Thymus (tissue), 2 donors: ENCODE results near the gene CCHCR1. TPM values are rescaled to one million over a fixed set of nuclear protein-coding genes. Genes with fewer than 3 reads are reported as not detected.

Source experiments
- polyA plus RNA-seq: library from polyadenylated mRNA; stranded (reverse); fragments of 200-250 nt; gene quantifications from one replicate; pipeline ENCODE4 v1.2.3, GENCODE V29; 2013
- total RNA-seq: library from RNA; stranded (reverse); fragments of 120-200 nt; gene quantifications from one replicate; pipeline ENCODE4 v1.2.4, GENCODE V29; 2013
- donor health status: healthy.

CCHCR1 gene
- total and polyA plus RNA-seq, 2 donors = 14.2 to 24.5 TPM

Other genes starting within 250 kb of the CCHCR1 start
- gene GTF2H4, start 249.6 kb downstream of the CCHCR1 start, total RNA-seq = 12.9 TPM
- 35.4 TPM for gene GTF2H4, start 249.6 kb downstream of the CCHCR1 start, polyA plus RNA-seq
- 30.3 TPM for gene VARS2, start 243.6 kb downstream of the CCHCR1 start, total RNA-seq
- gene VARS2, start 243.6 kb downstream of the CCHCR1 start, polyA plus RNA-seq = 40.4 TPM
- gene SFTA2, start 225.6 kb downstream of the CCHCR1 start, total RNA-seq = 0.19 TPM
- gene SFTA2, start 225.6 kb downstream of the CCHCR1 start, polyA plus RNA-seq = 1.8 TPM
- 0.05 TPM for gene MUCL3, start 216.8 kb downstream of the CCHCR1 start, total RNA-seq
- gene MUCL3, start 216.8 kb downstream of the CCHCR1 start, polyA plus RNA-seq = 0.02 TPM
- gene MUC21, start 174.1 kb downstream of the CCHCR1 start, total RNA-seq = under 0.01 TPM
- gene MUC21, start 174.1 kb downstream of the CCHCR1 start, polyA plus RNA-seq = 0.27 TPM
- gene MUC22, start 147.3 kb downstream of the CCHCR1 start, total RNA-seq = 0.05 TPM
- gene MUC22, start 147.3 kb downstream of the CCHCR1 start, polyA plus RNA-seq = 0.02 TPM
- gene C6orf15, start 45.2 kb downstream of the CCHCR1 start, total RNA-seq = 0.38 TPM
- 24.6 TPM for gene C6orf15, start 45.2 kb downstream of the CCHCR1 start, polyA plus RNA-seq
- gene PSORS1C1, start 43.0 kb downstream of the CCHCR1 start, total RNA-seq = 0.14 TPM
- 2.0 TPM for gene PSORS1C1, start 43.0 kb downstream of the CCHCR1 start, polyA plus RNA-seq
- 0.05 TPM for gene CDSN, start 37.4 kb downstream of the CCHCR1 start, total RNA-seq
- 6.2 TPM for gene CDSN, start 37.4 kb downstream of the CCHCR1 start, polyA plus RNA-seq
- gene PSORS1C2, start 18.7 kb downstream of the CCHCR1 start, total RNA-seq = not detected
- 16.4 TPM for gene PSORS1C2, start 18.7 kb downstream of the CCHCR1 start, polyA plus RNA-seq
- 23.8 TPM for gene TCF19, start 787 bp upstream of the CCHCR1 start, total RNA-seq
- gene TCF19, start 787 bp upstream of the CCHCR1 start, polyA plus RNA-seq = 5.1 TPM
- 0.80 TPM for gene POU5F1, start 12.9 kb upstream of the CCHCR1 start, total RNA-seq
- 5.2 TPM for gene POU5F1, start 12.9 kb upstream of the CCHCR1 start, polyA plus RNA-seq
- gene HLA-C, start 114.3 kb upstream of the CCHCR1 start, total RNA-seq = 259 TPM
- 293 TPM for gene HLA-C, start 114.3 kb upstream of the CCHCR1 start, polyA plus RNA-seq
- gene HLA-B, start 199.4 kb upstream of the CCHCR1 start, total RNA-seq = 1,474 TPM
- gene HLA-B, start 199.4 kb upstream of the CCHCR1 start, polyA plus RNA-seq = 2,173 TPM
- gene MICA, start 245.8 kb upstream of the CCHCR1 start, total RNA-seq = 5.6 TPM
- 9.4 TPM for gene MICA, start 245.8 kb upstream of the CCHCR1 start, polyA plus RNA-seq